ENCODE data around the gene LAMP1.
A peak's percentile ranks its signal among the peaks of the same experiment; 100 is the strongest.

The LAMP1 gene

GRCh38 chr13:113273851-113274590 lies 23.0 kb upstream of the LAMP1 start:
- no peaks in the 10 kb centered on the region for H3K9me3 ChIP-seq (ENCODE audit: low read length)
- no peaks in the 10 kb centered on the region for H3K27me3 ChIP-seq (ENCODE audit: control insufficient read depth in 1 of 2, insufficient read depth in 2 of 2, low read length in 2 of 2)
- no peak overlapping the region for H3K27ac ChIP-seq (ENCODE audit: low read depth, low read length)
- no peak overlapping the region for H3K4me3 ChIP-seq (ENCODE audit: low read depth in 1 of 2, low read length in 2 of 2)
- H3K4me1 ChIP-seq (ENCODE audit: insufficient read depth, low read length) = no peaks in the 10 kb centered on the region
- no peak overlapping the region for H3K9ac ChIP-seq (ENCODE audit: low read length)
- H3K36me3 ChIP-seq (ENCODE audit: insufficient read depth, low read length) = no peaks in the 10 kb centered on the region

DNA sequence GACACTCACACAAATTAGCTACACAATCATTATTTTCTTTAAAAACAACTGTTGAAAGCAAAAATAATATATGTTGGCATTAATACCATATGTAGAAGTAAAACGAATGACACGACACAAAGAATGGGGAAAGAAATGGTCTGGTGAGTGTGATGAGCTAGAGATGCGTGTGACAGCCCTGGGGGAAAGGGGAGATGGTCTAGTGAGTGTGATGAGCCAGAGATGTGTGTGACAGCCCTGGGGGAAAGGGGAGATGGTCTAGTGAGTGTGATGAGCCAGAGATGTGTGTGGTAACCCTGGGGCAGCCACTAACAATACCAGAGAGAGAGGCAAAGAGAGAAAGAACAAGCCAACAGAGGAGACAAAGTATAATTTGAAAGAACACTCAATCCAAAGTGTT lies 22.3 kb upstream of the LAMP1 start:
- Histone ChIP-seq H3K27me3 (ENCODE audit: control insufficient read depth in 1 of 2, insufficient read depth in 2 of 2, low read length in 2 of 2) (no peaks in the 10 kb centered on the region), H3K4me1 (ENCODE audit: insufficient read depth, low read length) (no peaks in the 10 kb centered on the region), H3K9ac (ENCODE audit: low read length) (no peak overlapping the region), H3K36me3 (ENCODE audit: insufficient read depth, low read length) (no peaks in the 10 kb centered on the region), H3K4me3 (ENCODE audit: low read depth in 1 of 2, low read length in 2 of 2) (no peak overlapping the region), H3K27ac (ENCODE audit: low read depth, low read length) (no peak overlapping the region), H3K9me3 (ENCODE audit: low read length) (no peaks in the 10 kb centered on the region)

GRCh38 chr13:113275387-113275786 lies 21.7 kb upstream of the LAMP1 start:
- Histone ChIP-seq H3K36me3 (ENCODE audit: insufficient read depth, low read length) (no peaks in the 10 kb centered on the region), H3K9ac (ENCODE audit: low read length) (no peak overlapping the region), H3K4me3 (ENCODE audit: low read depth in 1 of 2, low read length in 2 of 2) (no peak overlapping the region), H3K4me1 (ENCODE audit: insufficient read depth, low read length) (no peaks in the 10 kb centered on the region), H3K27me3 (ENCODE audit: control insufficient read depth in 1 of 2, insufficient read depth in 2 of 2, low read length in 2 of 2) (no peaks in the 10 kb centered on the region), H3K27ac (ENCODE audit: low read depth, low read length) (no peak overlapping the region), H3K9me3 (ENCODE audit: low read length) (no peaks in the 10 kb centered on the region)

DNA sequence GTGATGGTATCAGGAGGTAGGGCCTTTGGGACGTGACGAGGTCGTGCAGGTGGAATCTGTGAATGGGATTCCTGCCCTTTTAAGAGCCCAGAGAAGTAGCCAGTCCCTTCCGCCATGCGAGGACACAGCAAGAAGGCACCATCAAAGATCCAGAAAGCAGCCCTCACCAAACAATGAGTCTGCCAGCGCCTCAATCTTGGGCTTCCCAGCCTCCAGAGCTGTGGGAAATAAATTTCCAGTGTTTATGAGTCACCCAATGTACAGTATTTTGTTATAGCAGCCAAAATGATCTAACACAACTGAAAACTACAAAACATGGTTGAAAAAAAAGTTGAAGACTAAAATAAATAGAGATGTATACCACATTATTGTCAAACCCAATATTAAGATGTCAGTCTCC lies 16.9 kb upstream of the LAMP1 start:
- H3K9me3 ChIP-seq (ENCODE audit: low read length) = no peaks in the 10 kb centered on the region
- H3K36me3 ChIP-seq (ENCODE audit: insufficient read depth, low read length) = no peaks in the 10 kb centered on the region
- no peaks in the 10 kb centered on the region for H3K27me3 ChIP-seq (ENCODE audit: control insufficient read depth in 1 of 2, insufficient read depth in 2 of 2, low read length in 2 of 2)
- no peaks in the 10 kb centered on the region for H3K4me1 ChIP-seq (ENCODE audit: insufficient read depth, low read length)
- no peak overlapping the region for H3K9ac ChIP-seq (ENCODE audit: low read length)
- no peak overlapping the region for H3K27ac ChIP-seq (ENCODE audit: low read depth, low read length)
- H3K4me3 ChIP-seq (ENCODE audit: low read depth in 1 of 2, low read length in 2 of 2) = no peak overlapping the region

DNA sequence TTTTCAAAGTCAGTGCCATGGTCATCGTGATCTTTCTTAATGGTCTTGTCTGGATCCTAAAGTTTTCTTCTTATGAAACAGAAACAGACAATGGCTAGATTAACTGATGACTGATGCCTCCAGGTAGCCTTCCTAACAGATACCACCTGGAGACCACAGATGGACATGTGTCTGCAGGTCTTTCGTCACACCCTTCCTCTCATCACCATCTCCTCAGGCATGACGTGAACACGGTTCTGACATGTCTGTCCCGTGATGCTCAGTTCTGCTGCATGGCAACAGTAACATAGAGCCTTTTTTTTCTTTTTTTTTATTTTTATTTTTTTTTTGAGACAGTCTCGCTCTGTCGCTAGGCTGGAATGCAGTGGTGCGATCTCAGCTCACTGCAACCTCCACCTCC lies 13.1 kb upstream of the LAMP1 start:
- Histone ChIP-seq H3K9ac (ENCODE audit: low read length) (no peak overlapping the region), H3K36me3 (ENCODE audit: insufficient read depth, low read length) (no peaks in the 10 kb centered on the region), H3K9me3 (ENCODE audit: low read length) (no peaks in the 10 kb centered on the region), H3K27ac (ENCODE audit: low read depth, low read length) (no peak overlapping the region), H3K4me1 (ENCODE audit: insufficient read depth, low read length) (no peaks in the 10 kb centered on the region), H3K27me3 (ENCODE audit: control insufficient read depth in 1 of 2, insufficient read depth in 2 of 2, low read length in 2 of 2) (no peaks in the 10 kb centered on the region), H3K4me3 (ENCODE audit: low read depth in 1 of 2, low read length in 2 of 2) (no peak overlapping the region)

- Histone ChIP-seq H3K9ac (ENCODE audit: low read length) (no peak overlapping the region), H3K4me3 (ENCODE audit: low read depth in 1 of 2, low read length in 2 of 2) (no peak overlapping the region), H3K36me3 (ENCODE audit: insufficient read depth, low read length) (no peaks in the 10 kb centered on the region), H3K27ac (ENCODE audit: low read depth, low read length) (no peak overlapping the region), H3K4me1 (ENCODE audit: insufficient read depth, low read length) (no peaks in the 10 kb centered on the region), H3K9me3 (ENCODE audit: low read length) (no peaks in the 10 kb centered on the region), H3K27me3 (ENCODE audit: control insufficient read depth in 1 of 2, insufficient read depth in 2 of 2, low read length in 2 of 2) (no peaks in the 10 kb centered on the region)
Observed at GRCh38 chr13:113288880-113289279, 8.2 kb upstream of the LAMP1 start.

GRCh38 chr13:113291129-113291528 lies 5.9 kb upstream of the LAMP1 start:
- Histone ChIP-seq H3K27ac (ENCODE audit: low read depth, low read length) (no peak overlapping the region), H3K4me1 (ENCODE audit: insufficient read depth, low read length) (peaks cover 6% of the 10 kb centered on the region), H3K36me3 (ENCODE audit: insufficient read depth, low read length) (no peaks in the 10 kb centered on the region), H3K27me3 (ENCODE audit: control insufficient read depth in 1 of 2, insufficient read depth in 2 of 2, low read length in 2 of 2) (no peaks in the 10 kb centered on the region), H3K4me3 (ENCODE audit: low read depth in 1 of 2, low read length in 2 of 2) (no peak overlapping the region), H3K9ac (ENCODE audit: low read length) (no peak overlapping the region), H3K9me3 (ENCODE audit: low read length) (no peaks in the 10 kb centered on the region)

- H3K27me3 ChIP-seq (ENCODE audit: control insufficient read depth in 1 of 2, insufficient read depth in 2 of 2, low read length in 2 of 2) = no peaks in the 10 kb centered on the region
- H3K4me1 ChIP-seq (ENCODE audit: insufficient read depth, low read length) = peaks cover 6% of the 10 kb centered on the region
- no peak overlapping the region for H3K27ac ChIP-seq (ENCODE audit: low read depth, low read length)
- H3K9me3 ChIP-seq (ENCODE audit: low read length) = no peaks in the 10 kb centered on the region
- peak overlapping the region; percentile 29 to 52 for H3K4me3 ChIP-seq (ENCODE audit: low read depth in 1 of 2, low read length in 2 of 2)
- H3K9ac ChIP-seq (ENCODE audit: low read length) = no peak overlapping the region
- H3K36me3 ChIP-seq (ENCODE audit: insufficient read depth, low read length) = no peaks in the 10 kb centered on the region
Observed at GRCh38 chr13:113292021-113292862, 4.8 kb upstream of the LAMP1 start.

- Histone ChIP-seq H3K27me3 (ENCODE audit: control insufficient read depth in 1 of 2, insufficient read depth in 2 of 2, low read length in 2 of 2) (no peaks in the 10 kb centered on the region), H3K4me1 (ENCODE audit: insufficient read depth, low read length) (peaks cover 15% of the 10 kb centered on the region), H3K27ac (ENCODE audit: low read depth, low read length) (no peak overlapping the region)
Observed at GRCh38 chr13:113293686-113294085, 3.4 kb upstream of the LAMP1 start.

GRCh38 chr13:113295776-113296175 lies 1.3 kb upstream of the LAMP1 start:
- H3K9ac ChIP-seq (ENCODE audit: low read length) = no peak overlapping the region
- H3K4me1 ChIP-seq (ENCODE audit: insufficient read depth, low read length) = peaks cover 17% of the 10 kb centered on the region
- no peaks in the 10 kb centered on the region for H3K27me3 ChIP-seq (ENCODE audit: control insufficient read depth in 1 of 2, insufficient read depth in 2 of 2, low read length in 2 of 2)
- H3K9me3 ChIP-seq (ENCODE audit: low read length) = no peaks in the 10 kb centered on the region
- no peak overlapping the region for H3K27ac ChIP-seq (ENCODE audit: low read depth, low read length)
- H3K4me3 ChIP-seq (ENCODE audit: low read depth in 1 of 2, low read length in 2 of 2) = no peak overlapping the region
- no peaks in the 10 kb centered on the region for H3K36me3 ChIP-seq (ENCODE audit: insufficient read depth, low read length)

More at GRCh38 chr13:113293686-113294085, 3.4 kb upstream of the LAMP1 start:
- no peaks in the 10 kb centered on the region for H3K36me3 ChIP-seq (ENCODE audit: insufficient read depth, low read length)
- H3K9ac ChIP-seq (ENCODE audit: low read length) = no peak overlapping the region
- no peaks in the 10 kb centered on the region for H3K9me3 ChIP-seq (ENCODE audit: low read length)
- H3K4me3 ChIP-seq (ENCODE audit: low read depth in 1 of 2, low read length in 2 of 2) = no peak overlapping the region

DNA sequence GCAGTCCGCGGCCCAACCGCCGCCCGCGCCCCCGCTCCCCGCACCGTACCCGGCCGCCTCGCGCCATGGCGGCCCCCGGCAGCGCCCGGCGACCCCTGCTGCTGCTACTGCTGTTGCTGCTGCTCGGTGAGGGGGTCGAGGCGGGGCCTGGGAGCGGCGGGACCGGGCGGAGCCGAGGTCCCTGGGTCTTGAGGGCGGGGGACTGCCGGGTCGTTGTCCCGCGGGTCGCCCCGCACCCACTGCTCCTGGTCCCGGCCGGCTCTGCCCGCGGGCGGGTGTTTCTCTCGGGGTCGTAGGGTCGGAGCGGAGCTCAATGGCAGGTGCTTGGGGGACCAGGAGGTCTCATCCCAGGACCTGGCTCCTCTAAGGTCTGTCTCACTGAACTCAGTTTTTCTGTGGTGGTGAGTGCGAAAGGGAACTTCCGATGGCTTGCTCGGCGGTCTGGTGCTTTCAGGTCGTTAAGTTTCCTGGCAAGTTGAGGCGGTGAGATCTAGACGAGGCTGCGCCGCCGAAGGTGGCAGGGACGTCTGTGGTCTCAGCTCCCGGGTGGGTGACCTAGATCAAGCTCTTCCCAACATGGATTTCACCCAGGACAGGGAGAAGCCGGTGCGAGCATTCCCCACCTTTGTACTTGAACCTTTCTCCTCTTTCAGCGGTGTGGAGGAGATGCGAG lies 467 bp downstream of the LAMP1 start:
- Histone ChIP-seq H3K4me3 (ENCODE audit: low read depth in 1 of 2, low read length in 2 of 2) (peak overlapping the region; percentile 89 to 98), H3K36me3 (ENCODE audit: insufficient read depth, low read length) (no peaks in the 10 kb centered on the region), H3K27me3 (ENCODE audit: control insufficient read depth in 1 of 2, insufficient read depth in 2 of 2, low read length in 2 of 2) (no peaks in the 10 kb centered on the region), H3K27ac (ENCODE audit: low read depth, low read length) (peak overlapping the region; percentile 72), H3K9ac (ENCODE audit: low read length) (peak overlapping the region; percentile 90), H3K9me3 (ENCODE audit: low read length) (no peaks in the 10 kb centered on the region), H3K4me1 (ENCODE audit: insufficient read depth, low read length) (peaks cover 17% of the 10 kb centered on the region)

All from muscle layer of colon (tissue), 2 donors.